Psoas muscle (tissue), 8 donors: ENCODE results near the gene HABP4. TPM values are rescaled to one million over a fixed set of nuclear protein-coding genes. Genes with fewer than 3 reads are reported as not detected.

Experiments used
- ATAC-seq, 4 donors: fragments of 200-7000 bp; cut with Tn5 transposase; one replicate each; pipeline ENCODE4 v1.9.1; 2020; ENCODE audit warnings: moderate library complexity in 3 of 4, mild to moderate bottlenecking in 2 of 4
- DNase-seq, 2 donors: peaks; one replicate each; pipeline ENCODE4 v3.0.0-alpha.2; 2020
- H3K27ac ChIP-seq: fragments of 200-600 bp; one replicate; pipeline ENCODE4 v1.8.0; 2022
- H3K27me3 ChIP-seq, 3 donors: fragments of 200-600 bp in 1 of 3; one replicate each; pipeline versions ENCODE4 v1.6.1 to v1.8.0; 2013 to 2022; ENCODE audit warnings: low read length in 2 of 3, mild to moderate bottlenecking in 2 of 3, moderate library complexity in 1 of 3; ENCODE audit not compliant: insufficient read depth in 3 of 3
- H3K36me3 ChIP-seq, 2 donors: fragments of 200-600 bp in 1 of 2; one replicate each; pipeline versions ENCODE4 v1.6.1 to v1.8.0; 2013 to 2022; ENCODE audit warnings: low read depth in 1 of 2, mild to moderate bottlenecking in 1 of 2, moderate library complexity in 1 of 2; ENCODE audit not compliant: insufficient read depth in 1 of 2
- H3K4me1 ChIP-seq: fragments of 200-600 bp; one replicate; pipeline ENCODE4 v1.8.0; 2022
- H3K4me3 ChIP-seq: fragments of 200-600 bp; one replicate; pipeline ENCODE4 v1.8.0; 2022; ENCODE audit warnings: mild to moderate bottlenecking
- H3K9me3 ChIP-seq: fragments of 200-600 bp; one replicate; pipeline ENCODE4 v1.8.0; 2022
- CTCF ChIP-seq: fragments of 200-600 bp; IDR thresholded peaks from one replicate; pipeline ENCODE4 v1.8.0; 2022; ENCODE audit warnings: antibody characterized with exemption
- WGBS, 3 donors: extraction: QIAGEN DNeasy Blood & Tissue Kit; methylation state at CpG; one replicate each; pipeline versions ENCODE4 v1.1.6 to v1.1.7; 2013; 5-methylcytosine and 5-hydroxymethylcytosine counted together
- intact Hi-C, 2 donors: fragments of 100-400 bp; cut with DNase I; formaldehyde crosslinking; loops; one replicate each; pipeline versions ENCODE4 v1.11.0 to v1.14.2; 2022
- polyA plus RNA-seq, 3 donors: library from polyadenylated mRNA; stranded (reverse); fragments of 200-250 nt; gene quantifications; one replicate each; pipeline ENCODE4 v1.2.3, GENCODE V29; 2013
- total RNA-seq, 4 donors: library from RNA; stranded (reverse); fragmentation: NEBNext Ultra II Directional in 2 of 4; extraction: Animal tissue kit (Norgen Biotek cat#: 25700) in 2 of 4; gene quantifications; one replicate each; pipeline versions ENCODE4 v1.2.1 to v1.2.4, GENCODE V29; 2021 to 2023
- donor health status: healthy with polysubstance abuse.
- donor health status: DM: no; HTN: no; CAD: no; lungs with moderate emphysema.
- donor health status: Bipolar disorder and iron deficiency.
- donor health status: healthy.
- donor health status: DM: yes; HTN: yes; CAD: no.
- donor health status: DM: no; HTN: no; CAD: no.
- donor health status: DM: no; HTN: no; CAD: no.
- donor health status: DM: yes; HTN: yes; CAD: no.

Gene HABP4
- total and polyA plus RNA-seq, 7 donors = 6.4 to 14.4 (median 9.3) TPM

GRCh38 chr9:96514800-96515158 lies 64.8 kb downstream of the HABP4 start:
- WGBS, 3 donors = 73 to 77% (median 76%) methylated on average over 3 of the region's 3 CpGs
- H3K36me3 ChIP-seq = peaks cover 0 to 6% of the 10 kb centered on the region in 2 donors

GRCh38 chr9:96515621-96516470 lies 65.9 kb downstream of the HABP4 start:
- no peaks in the 10 kb centered on the region for H3K9me3 ChIP-seq
- H3K36me3 ChIP-seq = peaks cover 0 to 6% of the 10 kb centered on the region in 2 donors
- no peak overlapping the region for H3K27ac ChIP-seq
- no peak overlapping the region for H3K4me3 ChIP-seq
- no peaks in the 10 kb centered on the region for H3K27me3 ChIP-seq
- no peaks in the 10 kb centered on the region for H3K4me1 ChIP-seq
- TF ChIP-seq CTCF = no peak
- intact Hi-C loops = loop anchor here in 1 of 2 donors (2.0 kb wide), 1 partner anchor 57 kb away; no protein-coding TSS in a partner anchor
- 48 to 66% (median 54%) methylated on average over 5 of the region's 5 CpGs for WGBS, 3 donors
- no peak for DNase-seq
- peak in 3 of 4 donors; percentile 34 to 70 (median 44) for ATAC-seq

More at GRCh38 chr9:96514800-96515158, 64.8 kb downstream of the HABP4 start:
- ATAC-seq (no peak), DNase-seq (no peak)
- Histone ChIP-seq H3K4me3 (no peak overlapping the region), H3K27ac (peak overlapping the region; percentile 15), H3K9me3 (no peaks in the 10 kb centered on the region), H3K27me3 (no peaks in the 10 kb centered on the region), H3K4me1 (no peaks in the 10 kb centered on the region)
- intact Hi-C loops = loop anchor here in 1 of 2 donors (2.0 kb wide), 1 partner anchor 56 kb away; no protein-coding TSS in a partner anchor
- no peak for TF ChIP-seq CTCF

GRCh38 chr9:96519095-96519494 lies 69.1 kb downstream of the HABP4 start:
- WGBS, 3 donors = 79 to 90% (median 82%) methylated on average over 7 of the region's 7 CpGs
- TF ChIP-seq CTCF = no peak
- intact Hi-C loops = no loop called here

GRCh38 chr9:96519787-96520186 lies 69.8 kb downstream of the HABP4 start:
- WGBS, 3 donors = 66 to 78% (median 67%) methylated on average over 2 of the region's 2 CpGs
- no peaks in the 10 kb centered on the region for H3K27me3 ChIP-seq
- no peaks in the 10 kb centered on the region for H3K4me1 ChIP-seq
- intact Hi-C loops = loop anchor here in 1 of 2 donors (10.0 kb wide), 1 partner anchor 65 kb away; no protein-coding TSS in a partner anchor
- H3K4me3 ChIP-seq = no peak overlapping the region
- H3K27ac ChIP-seq = no peak overlapping the region
- ATAC-seq = no peak
- DNase-seq = no peak
- no peaks in the 10 kb centered on the region for H3K9me3 ChIP-seq
- no peaks in the 10 kb centered on the region for H3K36me3 ChIP-seq
- TF ChIP-seq CTCF = no peak

More at GRCh38 chr9:96519095-96519494, 69.1 kb downstream of the HABP4 start:
- Histone ChIP-seq H3K4me1 (no peaks in the 10 kb centered on the region), H3K36me3 (peaks cover 0 to 6% of the 10 kb centered on the region in 2 donors), H3K9me3 (no peaks in the 10 kb centered on the region), H3K27me3 (no peaks in the 10 kb centered on the region), H3K27ac (no peak overlapping the region), H3K4me3 (no peak overlapping the region)
- peak in 1 of 4 donors; percentile 56 for ATAC-seq
- DNase-seq = no peak
